SU-DHL-6 (cell line): Measurements from ENCODE around the gene COL6A3.

Experiments used
- EZH2phosphoT487 ChIP-seq: fragments of 200-600 bp; sonication (generic), shearing (Covaris generic); conservative IDR thresholded peaks from 2 replicates; pipeline ENCODE4 v1.6.1; 2018; ENCODE audit warnings: mild to moderate bottlenecking, antibody characterized with exemption, low read length, moderate library complexity, mixed read lengths
- TF ChIP-seq, protein P1 (sequence below): fragments of 200-600 bp; sonication (generic); IDR thresholded peaks from one replicate; pipeline ENCODE4 v1.5.1; 2017; ENCODE audit warnings: antibody characterized with exemption, mild to moderate bottlenecking, low read length, moderate library complexity; ENCODE audit not compliant: insufficient read depth, poor library complexity, severe bottlenecking

GRCh38 chr2:237354892-237355291, 59.1 kb downstream of the COL6A3 start:
- TF ChIP-seq, protein P1, sequence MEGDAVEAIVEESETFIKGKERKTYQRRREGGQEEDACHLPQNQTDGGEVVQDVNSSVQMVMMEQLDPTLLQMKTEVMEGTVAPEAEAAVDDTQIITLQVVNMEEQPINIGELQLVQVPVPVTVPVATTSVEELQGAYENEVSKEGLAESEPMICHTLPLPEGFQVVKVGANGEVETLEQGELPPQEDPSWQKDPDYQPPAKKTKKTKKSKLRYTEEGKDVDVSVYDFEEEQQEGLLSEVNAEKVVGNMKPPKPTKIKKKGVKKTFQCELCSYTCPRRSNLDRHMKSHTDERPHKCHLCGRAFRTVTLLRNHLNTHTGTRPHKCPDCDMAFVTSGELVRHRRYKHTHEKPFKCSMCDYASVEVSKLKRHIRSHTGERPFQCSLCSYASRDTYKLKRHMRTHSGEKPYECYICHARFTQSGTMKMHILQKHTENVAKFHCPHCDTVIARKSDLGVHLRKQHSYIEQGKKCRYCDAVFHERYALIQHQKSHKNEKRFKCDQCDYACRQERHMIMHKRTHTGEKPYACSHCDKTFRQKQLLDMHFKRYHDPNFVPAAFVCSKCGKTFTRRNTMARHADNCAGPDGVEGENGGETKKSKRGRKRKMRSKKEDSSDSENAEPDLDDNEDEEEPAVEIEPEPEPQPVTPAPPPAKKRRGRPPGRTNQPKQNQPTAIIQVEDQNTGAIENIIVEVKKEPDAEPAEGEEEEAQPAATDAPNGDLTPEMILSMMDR, result no peak
- TF ChIP-seq EZH2phosphoT487, result no peak
